ENCODE measurements around the gene KRTAP15-1. TPM values are rescaled to one million over a fixed set of nuclear protein-coding genes. Genes with fewer than 3 reads are reported as not detected.
A peak's percentile ranks its signal among the peaks of the same experiment; 100 is the strongest.

Gene KRTAP15-1, protein sequence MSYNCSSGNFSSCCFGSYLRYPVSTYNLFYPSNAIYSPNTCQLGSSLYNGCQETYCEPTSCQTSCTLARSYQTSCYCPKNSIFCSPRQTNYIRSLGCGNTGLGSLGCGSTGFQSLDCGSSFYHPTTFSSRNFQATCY
- total RNA-seq, result not detected

DNA sequence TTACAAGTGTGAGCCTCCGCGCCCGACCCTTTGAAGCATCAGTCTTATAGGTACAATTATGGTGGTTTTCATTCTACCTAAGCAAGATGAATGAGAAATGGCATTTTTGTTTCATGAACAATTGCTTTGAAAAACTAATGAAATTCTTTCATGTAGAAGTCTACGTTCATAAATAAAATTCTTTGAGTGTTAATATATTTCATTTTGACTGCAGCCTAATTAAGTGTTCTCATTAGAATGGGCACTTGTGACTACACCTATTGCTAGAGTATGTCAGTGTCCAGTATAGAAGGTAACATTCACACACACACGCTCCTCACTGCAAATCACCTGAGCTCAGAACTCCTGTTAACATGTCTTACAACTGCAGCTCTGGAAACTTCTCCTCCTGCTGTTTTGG, at the start of gene KRTAP15-1:
Gene KRTAP15-1, plus strand, starts transcription at position 301 of the 400 bp plus-strand sequence. Its CDS starts 53 bp downstream, at position 354.
- H3K36me3 Mint-ChIP-seq (ENCODE audit: low read depth), result no peaks in the 10 kb centered on the region
- H3K27me3 Mint-ChIP-seq, result no peaks in the 10 kb centered on the region
- H3K4me3 Mint-ChIP-seq, result no peak within 1 kb of the TSS
- H3K9me3 Mint-ChIP-seq, result no peaks in the 10 kb centered on the region
- H3K4me1 Mint-ChIP-seq, result no peaks in the 10 kb centered on the region
- ChIA-PET POLR2A (no interaction called here), CTCF (no interaction called here)
- no peak for DNase-seq
- no peak within 1 kb of the TSS for H3K27ac Mint-ChIP-seq

DNA sequence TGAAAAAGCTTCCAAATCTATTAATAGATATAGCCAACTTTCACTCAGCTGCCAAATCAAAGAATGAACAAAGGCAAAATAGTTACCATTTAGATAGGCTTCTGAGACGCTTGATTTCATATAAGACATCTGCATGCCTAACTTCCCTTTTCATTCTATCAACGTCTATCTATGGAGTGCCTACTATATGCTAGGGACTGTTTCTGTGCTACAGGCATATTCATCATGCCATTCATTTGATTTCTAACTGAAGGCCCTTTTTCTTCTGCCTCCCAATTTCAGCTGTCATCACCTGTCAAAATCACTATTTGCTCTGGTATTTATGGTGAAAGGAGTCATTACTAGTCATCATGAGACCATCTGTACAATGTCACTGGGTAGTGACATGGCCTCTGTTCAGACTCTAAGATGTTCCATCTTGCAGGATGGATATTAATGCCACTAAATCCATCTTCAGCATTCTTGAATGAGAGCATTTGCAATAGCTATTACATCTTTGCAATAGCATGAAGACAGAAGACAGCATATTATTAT, 48.5 kb upstream of the KRTAP15-1 start:
- no peaks in the 10 kb centered on the region for H3K27me3 Mint-ChIP-seq
- ChIA-PET CTCF (no interaction called here), POLR2A (no interaction called here)
- no peaks in the 10 kb centered on the region for H3K36me3 Mint-ChIP-seq (ENCODE audit: low read depth)
- H3K4me1 Mint-ChIP-seq, result no peaks in the 10 kb centered on the region
- no peak overlapping the region for H3K27ac Mint-ChIP-seq
- peaks cover 3% of the 10 kb centered on the region for H3K9me3 Mint-ChIP-seq
- no peak for DNase-seq
- H3K4me3 Mint-ChIP-seq, result no peak overlapping the region

DNA sequence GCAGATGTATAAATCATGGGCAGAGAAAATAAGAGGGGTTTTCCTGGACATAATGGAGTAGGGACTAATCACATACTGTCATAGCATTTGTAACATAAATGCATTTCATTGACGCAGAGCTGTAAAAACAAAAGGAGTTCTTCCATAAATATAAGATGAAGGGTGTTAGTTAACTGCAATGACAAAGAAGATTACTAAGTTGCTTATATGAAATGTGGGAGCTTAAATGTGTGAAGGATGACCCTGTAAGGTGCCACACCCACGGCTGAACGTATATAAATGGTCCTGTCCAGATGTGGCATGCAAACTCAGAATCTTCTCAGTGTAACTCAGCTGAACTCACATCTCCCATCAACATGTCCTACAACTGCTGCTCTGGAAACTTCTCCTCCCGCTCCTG, 44.3 kb upstream of the KRTAP15-1 start, which contains the start of gene KRTAP13-1:
Gene KRTAP13-1, plus strand, starts transcription at position 301 of the 400 bp plus-strand sequence. Its CDS starts 56 bp downstream, at position 357.
- CTCF ChIA-PET, result no interaction called here
- Mint-ChIP-seq H3K27me3 (no peaks in the 10 kb centered on the region), H3K9me3 (no peaks in the 10 kb centered on the region), H3K36me3 (ENCODE audit: low read depth) (no peaks in the 10 kb centered on the region), H3K4me3 (no peak within 1 kb of the TSS), H3K4me1 (no peaks in the 10 kb centered on the region), H3K27ac (no peak within 1 kb of the TSS)
- DNase-seq, result no peak
- POLR2A ChIA-PET, result no interaction called here

DNA sequence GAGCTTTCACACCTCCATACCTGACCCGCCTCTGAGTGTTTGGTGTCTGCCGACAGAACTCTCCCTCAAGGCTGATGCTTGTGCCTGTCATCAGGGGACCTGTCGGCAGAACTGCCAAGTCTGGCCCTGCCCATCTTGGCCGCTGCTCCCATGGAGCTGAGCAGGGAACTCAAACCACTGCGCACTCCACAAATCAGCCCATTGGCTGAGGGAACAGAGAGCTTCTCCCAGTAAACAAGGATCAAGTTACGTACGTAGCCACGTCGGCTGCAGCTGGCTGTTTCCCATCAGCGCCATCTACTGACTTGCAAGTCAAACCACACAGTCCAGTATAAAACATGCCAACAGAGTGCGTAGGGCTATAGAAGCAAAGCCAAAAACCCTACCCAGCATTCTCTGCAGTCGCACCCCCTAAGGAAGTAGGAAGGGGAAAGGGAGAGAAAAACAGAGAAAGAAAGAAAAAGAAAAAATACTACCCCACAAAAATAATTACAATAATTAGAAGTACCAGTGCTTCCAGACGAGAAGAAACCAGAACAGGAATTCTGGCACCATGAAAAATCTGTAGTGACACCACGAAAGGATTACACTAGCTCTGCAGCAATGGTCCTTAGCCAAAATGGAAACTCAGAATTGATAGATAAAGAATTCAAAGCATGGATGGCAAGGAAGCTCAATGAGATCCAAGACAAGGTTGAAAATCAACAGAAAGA, 31.1 kb upstream of the KRTAP15-1 start:
- H3K27ac Mint-ChIP-seq, result no peak overlapping the region
- CTCF ChIA-PET, result no interaction called here
- peaks cover 2% of the 10 kb centered on the region for H3K4me1 Mint-ChIP-seq
- peaks cover 2% of the 10 kb centered on the region for H3K27me3 Mint-ChIP-seq
- H3K36me3 Mint-ChIP-seq (ENCODE audit: low read depth), result no peaks in the 10 kb centered on the region
- no peak overlapping the region for H3K4me3 Mint-ChIP-seq
- POLR2A ChIA-PET, result no interaction called here
- DNase-seq, result peak; percentile 18
- no peaks in the 10 kb centered on the region for H3K9me3 Mint-ChIP-seq

DNA sequence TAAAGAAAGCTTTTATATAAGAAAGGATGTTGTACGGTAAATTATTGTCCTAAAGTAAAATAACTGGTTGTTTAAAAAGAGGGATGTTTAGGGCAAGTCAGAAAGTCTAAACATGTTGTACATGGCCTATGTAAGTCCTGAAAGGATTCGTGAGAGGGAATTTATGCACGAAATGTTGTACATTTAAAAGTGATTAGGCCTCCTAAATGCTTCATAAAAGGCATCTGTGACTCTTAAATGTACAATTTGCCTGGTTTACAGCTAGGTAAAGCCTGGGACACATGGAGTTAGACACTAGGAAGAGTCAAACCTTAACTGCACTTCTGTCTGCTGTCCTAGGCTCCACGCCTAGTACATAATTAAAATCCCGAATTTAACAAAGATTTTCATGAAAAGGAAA, 24.1 kb upstream of the KRTAP15-1 start:
- DNase-seq, result no peak
- POLR2A ChIA-PET, result no interaction called here
- H3K4me1 Mint-ChIP-seq, result no peaks in the 10 kb centered on the region
- H3K36me3 Mint-ChIP-seq (ENCODE audit: low read depth), result no peaks in the 10 kb centered on the region
- H3K9me3 Mint-ChIP-seq, result no peaks in the 10 kb centered on the region
- H3K27ac Mint-ChIP-seq, result no peak overlapping the region
- CTCF ChIA-PET, result no interaction called here
- H3K27me3 Mint-ChIP-seq, result peaks cover 2% of the 10 kb centered on the region
- no peak overlapping the region for H3K4me3 Mint-ChIP-seq

DNA sequence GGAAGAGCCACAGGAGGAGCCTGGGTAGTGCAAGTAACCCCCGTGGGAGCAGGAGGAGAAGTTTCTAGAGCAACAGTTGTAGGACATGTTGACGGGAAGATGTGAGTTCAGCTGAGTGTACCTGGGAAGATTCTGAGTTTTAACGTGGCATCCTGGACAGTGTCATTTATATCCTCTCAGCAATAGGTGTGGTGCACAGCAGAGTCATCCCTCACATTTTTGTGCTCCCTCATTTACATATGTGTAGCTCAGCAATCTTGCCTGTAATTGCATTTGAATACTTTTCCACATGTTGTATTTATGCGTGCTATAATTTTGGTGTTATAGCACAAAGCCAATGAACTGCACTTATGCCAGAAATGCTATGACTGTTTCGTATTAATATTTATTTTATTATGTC, 14.2 kb upstream of the KRTAP15-1 start, which contains the start of gene KRTAP13-3:
Gene KRTAP13-3, minus strand, starts transcription at position 101 of the 400 bp plus-strand sequence. Its CDS starts 14 bp downstream, at position 87.
- Mint-ChIP-seq H3K36me3 (ENCODE audit: low read depth) (no peaks in the 10 kb centered on the region), H3K27ac (no peak within 1 kb of the TSS), H3K4me1 (no peaks in the 10 kb centered on the region), H3K4me3 (no peak within 1 kb of the TSS), H3K9me3 (no peaks in the 10 kb centered on the region), H3K27me3 (no peaks in the 10 kb centered on the region)
- ChIA-PET CTCF (no interaction called here), POLR2A (no interaction called here)
- DNase-seq, result no peak

DNA sequence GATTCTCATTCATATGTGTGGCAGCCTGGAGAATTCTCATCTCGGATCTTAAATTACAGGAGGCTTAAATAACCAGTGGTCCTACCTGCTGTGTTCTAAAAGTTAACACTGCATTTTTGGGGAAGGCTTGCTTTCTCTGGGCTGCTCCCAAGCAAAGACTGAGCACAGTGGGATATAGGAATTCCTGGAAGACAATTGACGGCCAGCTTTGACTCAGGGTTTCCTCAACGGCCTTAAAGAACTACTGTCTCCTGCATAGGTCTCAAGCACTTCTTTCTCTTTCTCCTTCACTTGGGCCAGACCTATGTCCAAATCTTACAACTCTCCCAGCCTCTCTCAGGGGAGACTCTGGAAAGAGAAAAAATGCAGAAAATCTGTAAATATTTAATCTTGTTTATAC, 13.3 kb upstream of the KRTAP15-1 start:
- no peaks in the 10 kb centered on the region for H3K27me3 Mint-ChIP-seq
- POLR2A ChIA-PET, result no interaction called here
- no peak overlapping the region for H3K27ac Mint-ChIP-seq
- CTCF ChIA-PET, result no interaction called here
- DNase-seq, result no peak
- H3K36me3 Mint-ChIP-seq (ENCODE audit: low read depth), result no peaks in the 10 kb centered on the region
- H3K9me3 Mint-ChIP-seq, result no peaks in the 10 kb centered on the region
- no peak overlapping the region for H3K4me3 Mint-ChIP-seq
- H3K4me1 Mint-ChIP-seq, result no peaks in the 10 kb centered on the region

DNA sequence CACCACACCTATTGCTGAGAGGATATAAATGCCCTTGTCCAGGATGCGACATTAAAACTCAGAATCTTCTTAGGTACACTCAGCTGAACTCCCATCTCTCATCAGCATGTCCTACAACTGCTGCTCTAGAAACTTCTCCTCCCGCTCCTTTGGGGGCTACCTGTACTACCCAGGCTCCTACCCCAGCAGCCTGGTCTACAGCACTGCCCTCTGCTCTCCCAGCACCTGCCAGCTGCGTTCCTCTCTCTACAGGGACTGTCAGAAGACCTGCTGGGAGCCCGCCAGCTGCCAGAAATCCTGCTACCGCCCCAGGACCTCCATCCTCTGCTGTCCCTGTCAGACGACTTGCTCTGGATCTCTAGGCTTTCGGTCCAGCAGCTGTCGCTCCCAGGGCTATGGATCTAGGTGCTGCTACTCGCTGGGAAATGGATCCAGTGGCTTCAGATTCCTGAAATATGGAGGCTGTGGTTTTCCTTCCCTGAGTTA, 9.9 kb upstream of the KRTAP15-1 start, which contains the start of gene KRTAP13-4:
Gene KRTAP13-4, plus strand, starts transcription at position 51 of the 486 bp plus-strand sequence. Its CDS starts 56 bp downstream, at position 107.
- CTCF ChIA-PET, result no interaction called here
- H3K4me3 Mint-ChIP-seq, result no peak within 1 kb of the TSS
- peaks cover 4% of the 10 kb centered on the region for H3K27me3 Mint-ChIP-seq
- no peaks in the 10 kb centered on the region for H3K9me3 Mint-ChIP-seq
- H3K36me3 Mint-ChIP-seq (ENCODE audit: low read depth), result no peaks in the 10 kb centered on the region
- DNase-seq, result no peak
- POLR2A ChIA-PET, result no interaction called here
- no peaks in the 10 kb centered on the region for H3K4me1 Mint-ChIP-seq
- no peak within 1 kb of the TSS for H3K27ac Mint-ChIP-seq

DNA sequence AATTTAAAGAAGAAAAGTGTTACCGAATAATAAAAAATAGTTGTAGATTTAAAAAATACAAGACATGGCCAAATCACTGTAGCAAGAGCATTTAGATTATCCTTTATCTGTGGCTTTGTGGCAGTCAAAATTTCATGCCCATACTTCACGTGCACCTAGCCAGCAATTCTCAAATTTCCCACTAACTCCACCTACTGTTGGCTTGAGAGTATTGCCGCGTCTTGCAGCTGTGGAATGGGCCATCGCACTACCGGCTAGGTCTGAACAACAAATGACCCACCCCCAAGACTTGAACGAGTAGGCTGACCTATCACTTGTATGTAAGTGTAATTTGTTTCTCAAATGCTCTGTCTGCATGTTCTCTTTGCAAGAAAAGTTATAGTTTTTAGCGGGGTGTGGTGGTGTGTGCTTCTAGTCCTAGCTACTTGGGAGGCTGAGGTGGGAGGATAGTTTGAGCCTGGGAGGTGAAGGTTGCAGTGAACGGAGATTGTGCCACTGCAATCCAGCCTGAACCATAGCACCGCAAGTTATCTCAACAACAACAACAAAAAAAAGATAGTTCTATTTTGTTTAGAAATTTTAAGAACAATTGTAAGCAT, 5.9 kb upstream of the KRTAP15-1 start:
- Mint-ChIP-seq H3K4me3 (no peak overlapping the region), H3K27me3 (peaks cover 4% of the 10 kb centered on the region), H3K4me1 (no peaks in the 10 kb centered on the region), H3K36me3 (ENCODE audit: low read depth) (no peaks in the 10 kb centered on the region), H3K9me3 (no peaks in the 10 kb centered on the region), H3K27ac (no peak overlapping the region)
- ChIA-PET CTCF (no interaction called here), POLR2A (no interaction called here)
- peak; percentile 26 for DNase-seq

DNA sequence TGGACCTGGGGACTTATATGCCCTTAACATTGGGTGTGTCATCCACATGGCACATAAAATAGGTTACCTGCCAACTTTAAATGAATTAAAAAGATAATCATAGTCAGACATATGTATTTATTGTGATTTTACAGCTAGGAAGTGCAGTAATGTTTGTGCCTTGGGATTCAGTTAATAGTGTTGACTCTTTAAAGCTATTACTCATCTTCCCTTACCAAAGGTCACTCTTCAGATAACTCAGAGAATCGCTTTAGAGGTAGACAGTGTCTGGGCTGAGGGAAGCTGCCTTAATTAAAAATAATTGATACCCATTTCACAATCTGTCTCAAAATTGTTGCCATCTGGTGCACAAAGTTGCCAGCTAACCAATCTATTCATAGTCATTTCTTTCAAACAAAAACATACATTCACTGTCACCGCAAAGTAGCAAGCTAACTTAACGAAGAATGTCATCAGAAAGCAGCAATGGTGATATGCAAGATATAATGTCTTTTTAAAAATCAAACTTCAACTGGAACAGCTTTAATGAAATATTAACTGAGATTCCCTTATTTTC, 3.0 kb upstream of the KRTAP15-1 start:
- ChIA-PET POLR2A (no interaction called here), CTCF (no interaction called here)
- no peak overlapping the region for H3K27ac Mint-ChIP-seq
- H3K27me3 Mint-ChIP-seq, result peaks cover 4% of the 10 kb centered on the region
- no peak overlapping the region for H3K4me3 Mint-ChIP-seq
- no peak for DNase-seq
- H3K4me1 Mint-ChIP-seq, result no peaks in the 10 kb centered on the region
- no peaks in the 10 kb centered on the region for H3K9me3 Mint-ChIP-seq
- no peaks in the 10 kb centered on the region for H3K36me3 Mint-ChIP-seq (ENCODE audit: low read depth)

DNA sequence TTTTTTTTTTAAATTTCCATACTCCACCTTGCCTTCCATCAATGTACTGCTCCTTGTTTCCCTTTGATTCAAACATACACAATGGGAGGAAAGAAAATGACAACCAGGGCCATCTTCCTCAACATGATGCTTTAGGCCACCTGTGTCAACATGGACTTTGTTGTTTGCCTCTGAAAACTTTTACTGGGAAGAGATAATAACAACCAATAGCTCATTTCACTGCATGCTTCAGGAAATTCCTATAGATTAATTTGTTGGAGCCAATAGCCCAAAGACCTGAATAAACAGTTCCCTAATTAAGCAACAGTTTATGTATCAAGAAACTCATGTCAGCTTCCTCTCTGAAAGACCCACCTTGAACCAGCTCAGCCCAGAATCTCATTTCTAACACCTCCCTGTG, 3.2 kb downstream of the KRTAP15-1 start:
- ChIA-PET POLR2A (no interaction called here), CTCF (no interaction called here)
- Mint-ChIP-seq H3K4me3 (no peak overlapping the region), H3K27me3 (no peaks in the 10 kb centered on the region), H3K27ac (no peak overlapping the region), H3K36me3 (ENCODE audit: low read depth) (no peaks in the 10 kb centered on the region), H3K9me3 (no peaks in the 10 kb centered on the region), H3K4me1 (peaks cover 2% of the 10 kb centered on the region)
- no peak for DNase-seq

DNA sequence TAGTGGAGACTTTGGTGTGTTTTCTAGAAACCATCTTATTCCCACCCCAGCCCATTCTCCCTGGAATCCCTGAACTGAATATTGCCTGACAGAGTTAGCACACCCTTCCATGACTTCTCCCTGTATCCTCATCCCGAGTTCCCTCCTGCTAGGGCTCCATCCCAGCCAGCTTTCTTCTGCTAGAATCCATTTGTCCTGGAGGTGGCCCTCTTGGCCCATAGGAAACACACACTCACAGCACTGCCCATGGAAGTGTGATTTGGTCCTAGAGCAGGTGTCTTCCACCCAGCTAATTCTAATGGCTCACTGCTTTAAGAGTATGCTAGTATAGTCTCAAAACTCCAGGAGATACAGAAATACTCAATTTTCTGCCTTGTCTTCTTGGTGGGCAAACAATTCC, 4.1 kb downstream of the KRTAP15-1 start:
- Mint-ChIP-seq H3K4me3 (no peak overlapping the region), H3K27me3 (no peaks in the 10 kb centered on the region), H3K36me3 (ENCODE audit: low read depth) (no peaks in the 10 kb centered on the region), H3K27ac (no peak overlapping the region), H3K4me1 (peaks cover 2% of the 10 kb centered on the region), H3K9me3 (no peaks in the 10 kb centered on the region)
- ChIA-PET CTCF (no interaction called here), POLR2A (no interaction called here)
- no peak for DNase-seq

DNA sequence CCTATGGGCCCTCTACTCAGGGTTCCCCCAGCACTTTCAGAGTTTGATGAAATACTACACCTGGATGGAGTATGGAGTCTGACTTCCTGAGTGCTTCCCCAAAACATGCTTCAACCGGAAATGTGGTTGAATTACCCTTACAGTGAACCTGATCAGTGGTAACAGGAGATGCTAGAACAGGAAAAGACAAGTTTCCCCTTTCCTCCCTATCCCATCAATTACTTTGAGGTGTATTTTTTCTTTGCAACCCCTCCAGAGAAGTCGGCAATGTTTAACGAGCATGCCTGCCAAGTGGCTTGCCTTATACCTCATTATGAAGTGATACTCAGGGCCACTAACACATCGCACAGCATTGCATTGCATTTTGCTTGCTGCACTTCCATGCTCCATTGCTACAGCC, 7.0 kb downstream of the KRTAP15-1 start:
- CTCF ChIA-PET, result no interaction called here

More for the DNA sequence above, 7.0 kb downstream of the KRTAP15-1 start:
- no peaks in the 10 kb centered on the region for H3K36me3 Mint-ChIP-seq (ENCODE audit: low read depth)
- H3K27ac Mint-ChIP-seq, result no peak overlapping the region
- no peak for DNase-seq
- no peak overlapping the region for H3K4me3 Mint-ChIP-seq
- no peaks in the 10 kb centered on the region for H3K27me3 Mint-ChIP-seq
- H3K4me1 Mint-ChIP-seq, result peaks cover 2% of the 10 kb centered on the region
- POLR2A ChIA-PET, result no interaction called here
- no peaks in the 10 kb centered on the region for H3K9me3 Mint-ChIP-seq

Measured in activated CD4-positive, alpha-beta T cell treated with anti-CD3 and anti-CD28 coated beads, Interleukin-2, amount 10 ng/mL, durations not matched to agents 7 days and 5 days (primary cell).